NCI-H510A (cell line): ENCODE data around the gene CTBS.
A peak's percentile ranks its signal among the peaks of the same experiment; 100 is the strongest.

Experiments used
- DNase-seq: peaks from one replicate; lab custom pipeline; 2025; lab: John Stamatoyannopoulos, UW

The CTBS gene

GRCh38 chr1:84506002-84506728, 68.1 kb downstream of the CTBS start, which contains the start of the genes GNG5 and SPATA1:
GNG5 (minus strand) TSS chr1:84506581; CDS start chr1:84506091, 490 bp downstream.
SPATA1 (plus strand) TSS chr1:84506386; CDS start chr1:84516360, 9,974 bp downstream.
- DNase-seq: peak; percentile 98

GRCh38 chr1:84505493-84506001, 68.7 kb downstream of the CTBS start:
- DNase-seq: peak; percentile 83

- no peak for DNase-seq
Observed at GRCh38 chr1:84504580-84505492, 69.4 kb downstream of the CTBS start.

- no peak for DNase-seq
Observed at GRCh38 chr1:84502927-84503326, 71.3 kb downstream of the CTBS start.
